Inflammatory macrophage treated with lipopolysaccharide for 1 hour (primary cell): ENCODE measurements around the gene CDH4.

Source experiments
- DNase-seq, 2 donors: peaks; one replicate each; pipeline ENCODE4 v3.0.0-alpha.2; 2020 to 2022

CDH4 gene

GRCh38 chr20:61876952-61877728, 625.1 kb downstream of the CDH4 start:
- DNase-seq, result no peak

- no peak for DNase-seq
These were observed 625.9 kb downstream of the CDH4 start for GRCh38 chr20:61877776-61878477.

- DNase-seq, result no peak
These were observed 626.6 kb downstream of the CDH4 start for GRCh38 chr20:61878478-61879302.

- DNase-seq, result no peak
These were observed 627.2 kb downstream of the CDH4 start for GRCh38 chr20:61879303-61879620.

GRCh38 chr20:61879694-61880093, 627.6 kb downstream of the CDH4 start:
- DNase-seq, result no peak

GRCh38 chr20:61880706-61881105, 628.6 kb downstream of the CDH4 start:
- DNase-seq, result no peak

GRCh38 chr20:61881416-61881815, 629.4 kb downstream of the CDH4 start:
- DNase-seq, result no peak

- no peak for DNase-seq
These were observed 629.8 kb downstream of the CDH4 start for GRCh38 chr20:61881861-61882260.

- DNase-seq, result no peak
These were observed 630.9 kb downstream of the CDH4 start for GRCh38 chr20:61882716-61883615.

- DNase-seq, result no peak
These were observed 631.9 kb downstream of the CDH4 start for GRCh38 chr20:61883857-61884393.

GRCh38 chr20:61884571-61885389, 632.7 kb downstream of the CDH4 start:
- DNase-seq, result no peak

GRCh38 chr20:61885759-61886715, 634.0 kb downstream of the CDH4 start:
- no peak for DNase-seq

GRCh38 chr20:61886721-61887595, 634.9 kb downstream of the CDH4 start:
- no peak for DNase-seq

- DNase-seq, result no peak
These were observed 635.6 kb downstream of the CDH4 start for GRCh38 chr20:61887596-61888093.

GRCh38 chr20:61888101-61888865, 636.2 kb downstream of the CDH4 start:
- DNase-seq, result no peak

GRCh38 chr20:61889659-61890058, 637.6 kb downstream of the CDH4 start:
- no peak for DNase-seq

GRCh38 chr20:61890210-61890609, 638.1 kb downstream of the CDH4 start:
- no peak for DNase-seq

- DNase-seq, result no peak
These were observed 639.4 kb downstream of the CDH4 start for GRCh38 chr20:61891476-61891875.
